ENCODE measurements around the gene MBNL1.

MBNL1 gene

GRCh38 chr3:152268555-152269055, at the start of gene MBNL1:
TSS of gene MBNL1 (plus strand) at chr3:152268929. CDS start at chr3:152300194, 31,265 bp downstream.
- DNase-seq = peak; percentile 89

- DNase-seq = no peak
Measured at GRCh38 chr3:152219216-152219615, 49.5 kb upstream of the MBNL1 start.

- no peak for DNase-seq
Measured at GRCh38 chr3:152219769-152220255, 48.9 kb upstream of the MBNL1 start.

- DNase-seq = peak; percentile 68
Measured at GRCh38 chr3:152222327-152222726, 46.4 kb upstream of the MBNL1 start.

- no peak for DNase-seq
Measured at GRCh38 chr3:152225201-152225600, 43.5 kb upstream of the MBNL1 start.

- DNase-seq = no peak
Measured at GRCh38 chr3:152226176-152226575, 42.6 kb upstream of the MBNL1 start.

- DNase-seq = no peak
Measured at GRCh38 chr3:152227027-152227426, 41.7 kb upstream of the MBNL1 start.

GRCh38 chr3:152229692-152230091, 39.0 kb upstream of the MBNL1 start:
- no peak for DNase-seq

GRCh38 chr3:152230370-152230769, 38.4 kb upstream of the MBNL1 start:
- DNase-seq = peak; percentile 69

GRCh38 chr3:152232001-152232400, 36.7 kb upstream of the MBNL1 start:
- DNase-seq = no peak

GRCh38 chr3:152232679-152233078, 36.0 kb upstream of the MBNL1 start:
- DNase-seq = peak; percentile 42

GRCh38 chr3:152234657-152235375, 33.9 kb upstream of the MBNL1 start:
- no peak for DNase-seq

GRCh38 chr3:152235709-152236298, 32.9 kb upstream of the MBNL1 start:
- no peak for DNase-seq

GRCh38 chr3:152236716-152237115, 32.0 kb upstream of the MBNL1 start:
- peak; percentile 73 for DNase-seq

GRCh38 chr3:152241142-152242017, 27.3 kb upstream of the MBNL1 start:
- no peak for DNase-seq

GRCh38 chr3:152243301-152243711, 25.4 kb upstream of the MBNL1 start:
- DNase-seq = no peak

GRCh38 chr3:152243721-152244516, 24.8 kb upstream of the MBNL1 start:
- peak; percentile 86 for DNase-seq

GRCh38 chr3:152244517-152244888, 24.2 kb upstream of the MBNL1 start:
- no peak for DNase-seq

GRCh38 chr3:152245498-152246170, 23.1 kb upstream of the MBNL1 start:
- peak; percentile 53 for DNase-seq

GRCh38 chr3:152251916-152252315, 16.8 kb upstream of the MBNL1 start:
- DNase-seq = no peak

- peak; percentile 86 for DNase-seq
Measured at GRCh38 chr3:152252755-152253154, 16.0 kb upstream of the MBNL1 start.

GRCh38 chr3:152253514-152253913, 15.2 kb upstream of the MBNL1 start:
- DNase-seq = peak; percentile 82

All from inflammatory macrophage treated with lipopolysaccharide for 4 hours (primary cell).